ENCODE results near the gene ZNF804B.

Gene ZNF804B

DNA sequence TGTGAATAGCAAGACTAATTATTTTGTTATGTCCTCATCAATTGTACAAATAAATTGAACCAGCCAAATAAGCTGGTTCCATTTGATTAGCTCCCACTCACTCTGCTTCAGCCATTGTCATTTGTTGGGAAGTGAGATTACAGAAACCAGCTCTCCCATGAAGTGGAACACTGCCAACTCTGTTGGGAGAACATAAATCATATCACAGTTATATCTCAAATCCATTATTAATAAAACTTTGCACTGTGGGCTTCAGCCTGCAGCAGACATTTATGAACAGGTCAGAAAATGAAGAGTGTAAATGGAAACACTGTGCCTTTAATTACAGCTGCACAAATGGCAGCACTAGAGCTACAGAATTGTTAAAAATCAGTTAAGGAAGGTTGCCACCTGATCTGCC lies 82.7 kb downstream of the ZNF804B start:
- no peak for DNase-seq

DNA sequence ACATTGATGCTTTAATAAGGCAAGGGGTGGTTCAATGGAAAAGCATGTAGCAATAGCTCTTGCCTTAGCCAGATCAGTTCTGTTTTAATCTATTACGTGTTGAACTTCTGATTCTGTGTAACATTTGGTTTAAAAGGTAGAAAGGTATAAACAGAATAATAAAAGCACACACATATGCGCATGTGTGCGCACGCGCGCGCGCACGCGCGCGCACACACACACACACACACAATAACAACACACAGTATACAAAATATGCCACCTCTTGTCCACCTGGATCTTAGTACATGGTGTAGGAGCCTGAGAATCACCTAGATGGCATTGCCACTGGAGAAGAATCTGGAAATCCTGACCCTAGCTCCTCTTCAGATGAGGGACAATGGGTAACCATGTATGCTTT lies 85.6 kb downstream of the ZNF804B start:
- no peak for DNase-seq

DNA sequence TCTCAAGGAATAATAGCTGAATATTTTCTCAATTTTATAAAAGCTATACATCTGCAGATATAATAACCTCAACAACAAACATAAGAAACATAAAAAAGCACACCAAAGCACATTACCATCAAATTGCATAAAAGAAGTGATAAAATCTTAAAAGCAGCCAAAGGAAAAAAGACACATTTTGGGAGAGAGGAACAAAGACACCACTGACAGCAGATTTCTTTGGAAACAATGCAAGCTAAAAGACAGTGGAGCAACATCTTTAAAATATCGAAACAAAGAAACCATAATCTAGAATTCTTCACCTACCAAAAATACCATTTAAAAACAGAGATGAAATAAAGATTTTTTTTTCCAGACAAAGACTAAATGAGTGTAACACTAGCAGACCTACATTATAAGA lies 91.7 kb downstream of the ZNF804B start:
- DNase-seq: no peak

DNA sequence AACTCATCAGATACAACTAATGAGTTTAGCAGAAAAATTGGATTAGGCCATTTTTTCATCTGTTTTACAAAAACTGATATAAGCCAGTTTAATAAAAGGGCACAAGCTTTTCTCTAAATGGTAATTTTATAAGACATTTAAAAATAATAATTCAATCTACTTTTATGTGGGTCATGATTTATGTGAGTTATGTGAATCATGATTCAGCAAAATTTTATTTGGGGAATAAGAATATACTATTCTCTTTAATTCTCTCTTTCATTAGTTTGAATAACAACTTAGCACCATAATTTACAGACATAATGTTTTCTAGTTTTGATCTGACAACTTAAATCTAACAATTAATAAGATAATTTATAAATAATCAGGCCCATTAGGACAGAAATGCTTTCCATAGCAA lies 99.8 kb downstream of the ZNF804B start:
- no peak for DNase-seq

DNA sequence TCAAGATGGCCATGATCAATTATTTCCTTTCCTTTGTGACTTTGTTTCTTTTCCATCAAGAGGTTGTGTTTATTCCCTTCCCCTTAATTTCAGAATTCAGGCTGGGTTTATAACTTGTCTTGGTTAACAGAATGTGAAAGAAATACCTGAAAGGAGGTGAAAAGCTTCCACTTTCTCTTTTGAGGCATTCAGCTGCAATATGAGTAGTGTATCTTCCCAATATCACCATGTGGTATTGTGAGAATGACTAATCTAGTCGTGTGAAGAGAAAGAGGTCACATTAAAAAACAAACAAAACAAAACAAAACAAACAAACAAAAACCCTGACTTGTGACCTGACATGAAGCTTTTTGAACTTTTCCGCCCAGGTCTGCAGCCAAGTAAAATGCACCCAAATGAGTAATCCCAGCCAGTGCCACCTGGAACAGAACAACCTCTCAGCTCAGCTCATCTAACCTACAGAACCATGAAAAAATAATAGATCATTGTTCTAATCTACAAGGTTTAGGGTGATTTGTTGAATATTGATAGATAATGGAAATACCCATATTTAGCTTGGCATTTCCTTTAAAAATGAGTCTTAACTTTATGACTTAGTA lies 106.9 kb downstream of the ZNF804B start:
- no peak for DNase-seq

DNA sequence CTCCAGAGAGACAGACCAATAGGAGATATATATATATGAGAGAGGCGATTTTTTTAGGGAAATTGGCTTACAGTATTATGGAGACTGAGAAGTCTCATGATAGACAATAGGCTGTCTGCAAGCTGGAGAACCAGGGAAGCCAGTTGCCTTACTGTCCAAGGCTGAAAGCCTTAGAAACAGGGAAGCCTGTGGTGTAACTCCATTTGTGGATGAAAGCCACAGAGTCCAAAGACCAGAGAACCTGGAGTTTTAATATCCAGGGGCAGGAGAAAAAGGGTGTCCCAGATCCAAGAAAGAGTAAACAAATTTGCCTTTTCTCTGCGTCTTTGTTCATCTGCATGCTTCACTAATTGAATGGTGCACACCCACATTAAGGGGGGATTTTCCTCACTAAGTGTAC lies 107.7 kb downstream of the ZNF804B start:
- no peak for DNase-seq

DNA sequence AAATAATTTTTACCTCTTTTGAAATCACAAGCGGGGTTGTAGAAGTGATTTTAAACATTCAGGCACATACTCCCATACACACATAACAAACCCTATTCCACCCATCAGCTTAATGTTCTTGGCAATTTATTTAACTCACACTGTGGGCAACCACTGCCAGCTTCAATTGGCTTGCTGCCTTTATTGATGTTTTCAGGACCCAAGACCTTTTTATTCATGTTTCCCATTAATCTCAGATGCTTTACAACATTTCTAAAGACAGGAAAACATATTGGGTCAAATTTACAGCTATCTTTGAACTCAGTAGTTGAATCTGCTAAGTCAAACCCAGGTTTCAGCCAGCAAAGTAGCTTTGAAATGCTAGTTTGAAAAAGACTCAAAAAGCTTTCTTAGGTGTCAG lies 109.0 kb downstream of the ZNF804B start:
- DNase-seq: no peak

DNA sequence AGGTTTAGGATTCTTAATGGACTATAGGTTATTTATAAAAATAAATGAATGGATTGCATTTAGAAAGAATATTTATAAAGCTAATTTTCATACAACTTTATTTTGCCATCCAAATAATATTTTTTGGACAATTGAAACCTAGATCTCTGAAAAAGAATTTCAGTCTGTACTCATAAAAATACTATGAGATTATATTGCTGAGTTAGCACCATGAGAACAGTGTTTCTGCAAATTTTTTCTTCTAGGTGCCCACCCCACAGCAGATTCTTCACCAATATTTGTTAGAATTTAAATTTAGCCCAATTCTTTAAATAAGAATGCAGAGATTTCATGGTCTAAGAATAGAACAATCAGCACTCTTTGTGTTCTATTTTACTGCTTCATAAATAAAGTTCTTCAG lies 121.6 kb downstream of the ZNF804B start:
- DNase-seq: no peak

DNA sequence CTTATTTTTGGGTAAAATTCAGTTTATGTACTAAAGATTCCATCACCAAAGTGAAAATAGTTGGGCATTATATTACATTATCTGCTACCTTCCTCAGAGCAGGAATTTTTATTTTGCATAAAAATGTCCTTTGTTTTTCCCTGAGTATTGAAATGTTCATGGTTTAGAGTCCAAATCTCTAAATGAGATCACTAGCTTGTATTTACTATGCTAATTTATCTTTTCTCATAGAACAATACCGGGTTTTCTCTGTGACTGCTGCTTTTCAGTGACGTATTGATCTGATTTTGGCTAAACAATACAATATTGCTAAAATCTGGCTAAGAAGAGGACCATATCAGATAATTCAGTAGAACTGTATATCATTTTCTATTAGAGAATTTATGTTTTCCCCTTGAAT lies 125.6 kb downstream of the ZNF804B start:
- DNase-seq: no peak

DNA sequence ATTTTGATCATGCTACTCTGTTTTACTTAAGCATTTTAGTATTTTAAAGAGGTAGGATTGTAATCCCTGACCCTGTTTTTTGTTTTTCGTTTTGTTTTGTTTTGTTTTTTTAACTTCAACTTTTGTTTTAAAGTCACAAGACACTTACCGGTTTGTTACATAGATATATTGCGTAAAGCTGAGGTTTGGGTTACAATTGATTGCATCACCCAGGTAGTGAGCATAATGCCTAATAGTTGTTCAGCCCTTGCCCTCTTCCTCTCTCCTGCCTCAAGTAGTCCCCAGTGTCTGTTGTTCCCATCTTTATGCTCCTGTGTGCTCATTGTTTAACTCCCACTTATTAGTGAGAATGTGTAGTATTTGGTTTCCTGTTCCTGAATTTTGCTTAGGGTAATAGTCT lies 129.2 kb downstream of the ZNF804B start:
- DNase-seq: no peak

DNA sequence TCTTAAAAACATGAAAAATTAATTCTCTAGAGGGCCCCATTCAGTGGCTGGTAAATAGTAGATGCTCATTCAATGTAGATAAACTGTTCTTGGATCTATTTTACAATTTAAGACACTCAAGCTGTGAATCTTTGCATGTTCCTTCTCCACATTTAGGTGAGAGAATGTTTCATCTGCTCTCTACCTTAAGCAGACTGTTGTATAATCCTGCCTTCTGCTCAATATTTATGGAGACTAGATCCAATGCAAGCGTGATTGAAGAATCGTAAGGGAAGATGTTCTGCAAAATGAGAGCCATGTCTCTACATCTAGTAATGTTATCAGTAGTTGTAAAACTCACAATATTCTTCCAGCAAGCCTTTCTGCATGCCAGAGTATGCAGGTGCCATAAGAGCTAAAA lies 151.0 kb downstream of the ZNF804B start:
- DNase-seq: no peak

DNA sequence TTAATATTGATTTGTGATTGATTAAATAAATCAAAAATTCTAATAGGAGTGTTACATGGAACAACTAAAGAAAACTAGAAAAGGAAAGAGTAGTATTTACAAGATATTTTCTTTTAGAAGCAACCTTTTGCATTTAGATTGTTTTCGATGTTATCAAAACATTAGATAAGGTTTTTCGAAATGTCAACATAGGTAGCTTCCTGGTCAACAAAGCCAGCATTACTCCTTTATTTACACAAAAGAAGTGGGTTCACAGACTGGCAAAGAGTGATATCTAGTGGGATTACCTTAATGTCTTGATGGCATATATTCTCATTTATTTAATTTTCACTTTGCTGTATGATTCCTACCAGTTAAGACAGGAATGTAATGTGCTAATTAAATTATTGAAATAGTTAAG lies 153.4 kb downstream of the ZNF804B start:
- DNase-seq: no peak

DNA sequence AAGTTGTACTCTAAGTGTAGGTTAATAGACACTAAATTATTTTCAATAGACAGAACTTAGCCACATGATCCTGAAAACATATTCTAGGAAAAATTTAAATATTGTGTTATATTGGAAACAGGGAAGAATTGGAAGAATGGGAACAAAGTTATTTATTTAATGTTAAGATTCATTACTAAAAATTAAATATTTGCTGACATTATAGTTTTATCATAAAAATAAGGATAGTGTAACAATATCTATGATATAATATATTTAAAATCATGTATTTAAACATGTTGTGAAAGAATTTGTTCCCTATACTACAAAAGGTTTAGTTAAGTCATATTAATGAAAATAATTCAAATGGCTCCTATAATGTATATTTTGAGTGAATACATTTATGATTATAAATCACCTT lies 156.1 kb downstream of the ZNF804B start:
- no peak for DNase-seq

DNA sequence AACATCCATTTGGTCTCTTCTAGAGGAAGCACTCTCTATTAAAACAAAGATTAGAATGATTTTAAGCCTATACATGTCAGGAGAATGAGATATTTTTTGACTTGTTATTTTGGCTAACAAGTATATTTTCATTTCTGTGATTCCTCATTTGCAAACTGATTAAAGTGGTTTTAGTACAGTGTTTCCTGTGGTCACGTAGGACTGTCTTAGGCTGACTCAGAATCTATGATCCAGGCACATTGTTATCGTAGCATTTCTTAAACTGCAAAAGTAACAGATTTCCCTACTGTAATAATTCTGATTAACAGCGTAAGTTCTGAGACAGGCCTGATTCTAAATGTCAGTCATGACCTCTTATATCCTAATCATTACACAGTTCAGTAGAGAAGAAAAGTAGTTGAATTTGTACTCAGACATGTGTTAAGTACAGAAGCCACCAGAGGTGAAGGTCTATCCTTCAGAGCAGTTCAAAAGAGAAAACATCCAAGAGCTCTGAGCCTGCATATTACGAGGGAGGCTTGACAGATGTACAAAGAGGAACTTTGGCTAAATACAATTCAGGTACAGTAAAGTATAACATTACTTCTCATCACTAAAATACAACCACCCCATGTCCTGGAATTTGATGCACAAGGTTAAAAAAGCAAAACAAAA lies 160.1 kb downstream of the ZNF804B start:
- no peak for DNase-seq

DNA sequence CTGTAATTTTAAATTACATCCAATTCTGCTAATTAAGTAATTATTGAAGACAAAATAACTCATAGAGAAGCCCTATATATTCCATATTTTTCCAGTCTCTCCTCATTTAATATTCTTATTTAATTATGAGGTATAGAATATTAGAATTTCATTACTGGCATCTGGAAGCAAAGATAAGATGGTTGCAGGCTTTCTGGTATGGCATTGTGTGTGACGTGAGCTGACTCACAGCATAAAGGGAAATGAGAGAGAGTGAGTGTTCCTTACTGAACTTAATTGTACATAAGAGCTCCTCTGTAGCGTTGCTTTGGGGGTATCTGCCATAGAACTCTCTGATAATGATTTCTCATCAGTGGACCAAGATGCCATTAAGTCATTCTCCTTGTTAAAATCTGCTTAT lies 163.4 kb downstream of the ZNF804B start:
- DNase-seq: no peak

DNA sequence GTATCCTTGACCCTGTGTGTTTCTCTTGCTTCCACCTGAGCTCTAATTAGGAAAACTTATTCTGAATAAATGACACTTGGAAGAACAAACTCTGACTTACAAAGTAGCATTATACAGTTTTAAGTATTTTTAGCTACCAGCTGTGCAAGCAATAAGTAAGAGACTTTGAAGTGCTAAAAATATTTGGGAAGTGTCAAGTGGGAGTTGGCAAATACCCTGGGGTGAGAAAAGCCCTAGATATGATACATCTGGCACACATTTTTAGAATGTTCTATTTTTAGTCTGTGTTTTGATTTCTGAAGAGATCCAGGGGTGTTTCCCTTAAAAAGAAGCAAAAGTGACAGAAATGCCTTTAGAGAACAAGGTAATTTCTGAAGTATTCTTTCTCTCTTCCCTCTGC lies 168.8 kb downstream of the ZNF804B start:
- no peak for DNase-seq

DNA sequence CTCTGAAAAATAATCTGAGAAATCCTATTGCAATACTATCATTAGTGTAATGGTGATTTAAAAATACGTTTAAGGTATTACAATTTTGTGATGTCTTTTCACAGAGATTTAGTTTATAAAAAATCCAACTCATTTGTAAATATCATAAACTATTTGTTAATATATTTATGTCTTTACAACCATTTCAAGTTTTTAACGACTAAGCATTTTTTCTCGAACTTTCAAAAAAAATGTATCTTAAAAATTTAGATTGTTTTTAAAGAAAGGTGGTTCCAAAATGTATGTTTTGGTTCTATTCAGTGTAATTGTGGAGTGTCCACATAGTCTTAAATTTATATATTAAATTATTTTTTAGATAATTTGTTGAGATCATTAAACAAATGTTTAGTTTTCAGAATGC lies 170.2 kb downstream of the ZNF804B start:
- no peak for DNase-seq

DNA sequence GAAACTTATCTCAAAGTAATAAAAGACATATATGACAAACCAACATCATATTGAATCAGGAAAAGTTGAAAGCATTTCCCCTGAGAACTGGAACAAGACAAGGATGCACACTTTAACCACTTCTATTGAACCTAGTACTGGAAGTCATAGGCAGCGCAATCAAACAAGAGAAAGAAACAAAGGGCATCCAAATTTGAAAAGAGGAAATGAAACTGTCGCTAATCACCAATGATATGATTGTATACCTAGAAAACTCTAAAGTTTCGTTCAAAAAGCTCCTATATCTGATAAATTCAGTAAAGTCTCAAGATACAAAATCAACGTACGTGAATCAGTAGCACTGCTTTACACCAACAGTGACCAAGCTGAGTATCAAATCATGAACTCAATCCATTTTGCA lies 173.8 kb downstream of the ZNF804B start:
- no peak for DNase-seq

DNA sequence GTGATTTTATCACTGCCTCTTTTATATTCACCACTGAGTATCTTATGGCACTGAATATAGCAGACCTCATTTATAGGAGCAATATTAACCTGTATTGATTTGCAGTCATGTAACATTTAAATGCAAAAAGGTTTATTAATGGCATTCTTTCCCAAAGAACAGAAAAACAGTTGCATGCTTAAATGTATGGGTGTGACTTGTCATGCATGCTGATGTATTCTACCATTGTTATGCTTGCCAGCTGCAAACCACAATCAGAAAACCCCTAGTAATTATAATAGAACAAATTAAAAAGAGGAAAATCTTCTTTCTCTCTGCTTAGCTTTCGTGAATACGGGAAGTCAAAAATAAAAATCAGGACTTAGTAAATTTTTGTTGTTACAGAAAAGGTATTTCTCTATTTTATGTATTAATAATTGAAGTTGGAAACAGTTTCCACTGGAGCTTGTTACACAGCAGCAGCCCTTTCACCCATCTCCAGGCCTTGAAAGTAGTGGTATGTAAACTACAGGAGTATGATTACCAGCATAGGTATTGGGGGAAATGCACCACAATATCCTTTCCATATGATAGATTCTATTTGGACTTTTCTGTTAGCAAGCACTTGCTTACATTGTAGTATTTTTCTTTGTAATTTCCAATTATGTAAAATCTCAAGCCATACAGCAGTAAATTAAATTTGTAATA lies 183.5 kb downstream of the ZNF804B start:
- no peak for DNase-seq

DNA sequence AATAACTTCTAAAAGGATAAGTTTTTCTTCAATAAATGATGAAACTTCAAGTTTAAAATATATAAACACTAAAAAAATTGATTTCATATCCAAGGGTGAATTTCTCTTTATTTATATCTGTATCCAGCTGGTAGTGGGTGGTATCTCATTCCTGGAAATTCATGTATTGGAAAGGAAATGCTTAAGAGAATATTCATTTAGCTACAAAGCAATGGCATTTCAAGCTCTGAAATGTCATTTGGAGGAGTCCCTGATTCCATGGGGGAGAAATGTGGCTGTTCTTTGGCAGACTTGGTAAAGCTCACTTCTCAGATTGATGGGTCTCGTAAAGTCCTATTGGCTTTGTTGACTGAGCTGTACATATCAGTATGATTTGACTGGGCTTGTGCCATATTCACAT lies 192.3 kb downstream of the ZNF804B start:
- DNase-seq: no peak

DNA sequence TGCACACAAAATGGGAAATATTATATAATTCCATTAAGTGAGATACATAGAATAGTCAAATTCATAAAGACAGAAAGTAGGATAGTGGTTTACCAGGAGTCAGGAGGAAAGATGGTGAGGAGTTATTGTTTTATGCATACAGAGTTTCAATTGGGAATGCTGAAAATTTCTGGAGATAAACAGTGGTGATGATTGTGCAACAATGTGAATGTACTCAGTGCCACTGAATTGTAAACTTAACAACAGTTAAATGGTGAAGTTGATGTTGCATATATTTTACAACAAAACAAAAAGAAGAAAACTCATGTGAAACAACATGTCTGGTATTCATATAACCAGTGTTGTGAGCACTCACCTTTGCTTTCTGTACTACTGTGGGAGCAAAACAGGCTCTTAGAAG lies 204.9 kb downstream of the ZNF804B start:
- no peak for DNase-seq

DNA sequence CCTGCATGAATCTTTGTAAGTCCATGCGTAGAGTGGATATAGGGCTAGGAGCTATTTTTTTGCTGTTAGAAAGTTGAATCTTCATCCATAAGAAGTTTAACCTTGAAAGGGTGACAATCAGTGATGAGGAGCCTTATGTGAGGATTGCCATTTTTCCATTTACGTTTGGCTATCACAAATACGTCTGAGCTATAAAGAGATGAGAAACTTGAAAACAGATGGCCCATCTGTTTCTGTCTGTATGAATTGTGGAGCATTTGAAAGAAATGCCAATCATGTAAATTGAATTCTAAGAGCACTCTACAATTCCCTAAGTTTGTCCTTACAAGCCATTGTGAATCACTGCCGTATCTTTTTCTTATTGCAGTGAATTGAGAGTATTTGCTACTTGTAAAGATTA lies 205.9 kb downstream of the ZNF804B start:
- no peak for DNase-seq

DNA sequence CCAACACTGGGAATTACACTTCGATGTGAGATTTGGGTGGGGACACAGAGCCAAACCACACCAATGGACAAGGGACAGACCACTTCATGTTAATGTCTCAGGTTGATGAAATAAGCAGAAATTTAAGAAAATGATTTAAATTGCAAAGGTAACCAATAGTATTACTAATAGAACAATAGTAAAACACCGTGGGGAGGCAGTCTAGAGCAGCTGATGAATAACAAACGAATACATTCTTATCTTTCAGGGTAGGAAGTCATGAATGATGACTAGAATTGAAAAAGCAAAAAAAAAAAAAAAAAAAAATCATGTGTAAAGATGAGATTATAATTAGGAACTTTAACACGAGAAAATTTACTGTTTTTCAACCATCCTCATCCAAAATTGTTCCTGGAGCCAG lies 207.9 kb downstream of the ZNF804B start:
- no peak for DNase-seq

DNA sequence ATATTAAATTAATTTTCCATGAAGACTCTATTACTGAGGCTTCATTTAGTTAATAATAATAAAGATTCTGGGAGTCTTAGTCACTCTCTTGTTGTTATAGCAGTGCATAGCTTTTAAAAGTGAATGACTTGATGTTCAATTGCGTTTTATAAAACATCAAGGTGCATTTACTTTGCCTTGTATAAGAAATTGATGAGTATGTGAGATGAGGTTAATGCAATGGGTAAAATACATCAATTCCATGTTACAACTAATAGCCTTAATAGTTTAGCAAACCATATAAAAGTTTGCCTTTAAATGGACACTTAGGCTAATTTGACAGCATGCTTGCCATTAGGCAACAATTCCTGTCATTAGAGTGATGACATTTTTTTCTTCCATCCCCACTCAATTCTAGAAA lies 209.7 kb downstream of the ZNF804B start:
- DNase-seq: no peak

DNA sequence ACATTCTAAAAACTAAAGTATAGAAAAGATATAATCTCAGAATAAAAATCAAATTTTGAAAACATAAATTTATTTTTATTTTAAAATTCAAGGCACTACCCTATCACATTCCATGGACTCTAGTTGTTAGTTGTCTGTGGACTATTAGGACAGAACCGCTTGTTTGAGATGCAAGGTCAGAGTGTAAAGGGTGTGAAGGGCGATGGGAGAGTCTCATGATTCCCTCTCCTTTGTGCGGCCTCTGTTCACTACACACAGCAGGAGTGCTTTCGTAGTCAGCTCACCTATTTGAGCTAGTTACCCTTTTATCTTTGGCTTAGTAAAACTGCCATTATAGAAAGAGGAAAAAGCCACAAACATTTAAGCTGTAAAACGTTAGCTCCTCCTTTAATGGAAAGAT lies 225.8 kb downstream of the ZNF804B start:
- no peak for DNase-seq

Data from CD4-positive, alpha-beta T cell treated with Interleukin-10 for 1 hour (primary cell).